HuH-7 (cell line): ENCODE measurements around the gene RHOH.
"Not testable (repeated sequence)": the region's sequence is repeated elsewhere in the genome, so short reads cannot be mapped to it uniquely, and the experiment has no call there.

ENCODE experiments used
- DNase-seq: peaks from one replicate; pipeline ENCODE4 v3.0.0; 2011; ENCODE audit warnings: low spot score

The RHOH gene

GRCh38 chr4:40196724-40197281 is at the start of gene RHOH:
Gene RHOH, plus strand, starts transcription at chr4:40197031. Its CDS starts 46,356 bp downstream, at chr4:40243387.
- DNase-seq = no peak

- DNase-seq = not testable (repeated sequence)
Measured at GRCh38 chr4:40147490-40147889, 49.3 kb upstream of the RHOH start.

- DNase-seq = peak; percentile 59
Measured at GRCh38 chr4:40149960-40150385, 46.9 kb upstream of the RHOH start.

- DNase-seq = no peak
Measured at GRCh38 chr4:40150932-40151331, 45.9 kb upstream of the RHOH start.

- no peak for DNase-seq
Measured at GRCh38 chr4:40152637-40153036, 44.2 kb upstream of the RHOH start.

GRCh38 chr4:40157436-40157835 is 39.4 kb upstream of the RHOH start:
- no peak for DNase-seq

GRCh38 chr4:40160258-40160657 is 36.6 kb upstream of the RHOH start:
- no peak for DNase-seq

GRCh38 chr4:40164459-40164858 is 32.4 kb upstream of the RHOH start:
- DNase-seq = no peak

GRCh38 chr4:40165916-40166315 is 30.9 kb upstream of the RHOH start:
- no peak for DNase-seq

- no peak for DNase-seq
Measured at GRCh38 chr4:40168070-40168469, 28.8 kb upstream of the RHOH start.

- DNase-seq = no peak
Measured at GRCh38 chr4:40170588-40170987, 26.2 kb upstream of the RHOH start.

GRCh38 chr4:40173470-40173875 is 23.4 kb upstream of the RHOH start:
- DNase-seq = no peak

- no peak for DNase-seq
Measured at GRCh38 chr4:40176602-40177001, 20.2 kb upstream of the RHOH start.

- no peak for DNase-seq
Measured at GRCh38 chr4:40177591-40177990, 19.2 kb upstream of the RHOH start.

- no peak for DNase-seq
Measured at GRCh38 chr4:40178672-40179071, 18.2 kb upstream of the RHOH start.

GRCh38 chr4:40179360-40179759 is 17.5 kb upstream of the RHOH start:
- DNase-seq = no peak

- DNase-seq = no peak
Measured at GRCh38 chr4:40180356-40180755, 16.5 kb upstream of the RHOH start.

GRCh38 chr4:40182001-40182400 is 14.8 kb upstream of the RHOH start:
- no peak for DNase-seq

- no peak for DNase-seq
Measured at GRCh38 chr4:40182954-40183353, 13.9 kb upstream of the RHOH start.

GRCh38 chr4:40183615-40184411 is 13.0 kb upstream of the RHOH start:
- DNase-seq = no peak

GRCh38 chr4:40185830-40186664 is 10.8 kb upstream of the RHOH start:
- DNase-seq = no peak

- DNase-seq = no peak
Measured at GRCh38 chr4:40186665-40187014, 10.2 kb upstream of the RHOH start.

GRCh38 chr4:40187386-40187906 is 9.4 kb upstream of the RHOH start:
- no peak for DNase-seq
